Keratinocyte (primary cell): ENCODE data around the gene MAB21L1. TPM values are rescaled to one million over a fixed set of nuclear protein-coding genes. Genes with fewer than 3 reads are reported as not detected.

Source experiments
- DNase-seq: peaks from one replicate; pipeline ENCODE4 v3.0.0-alpha.2; 2011; ENCODE audit warnings: low read depth, missing footprints, low spot score
- FAIRE-seq: peaks from 2 replicates; lab custom pipeline; 2011; peaks lifted over from hg19 to GRCh38; lab: Jason Lieb, UNC
- H2AFZ ChIP-seq: 2 replicates; pipeline ENCODE4 v1.6.0; 2012; ENCODE audit warnings: low read length, control low read depth, inconsistent platforms; ENCODE audit not compliant: control insufficient read depth
- H3K27ac ChIP-seq: 2 replicates; pipeline ENCODE4 v1.5.1; 2011; ENCODE audit warnings: low read length; ENCODE audit not compliant: control insufficient read depth, insufficient read depth
- H3K27me3 ChIP-seq: 3 replicates; pipeline ENCODE4 v1.6.0; 2011; ENCODE audit warnings: low read length; ENCODE audit not compliant: control insufficient read depth, insufficient read depth; ENCODE audit errors: extremely low read depth
- H3K36me3 ChIP-seq, 2 experiments: 2 replicates in 1 of 2; 3 replicates in 1 of 2; pipeline ENCODE4 v1.5.1; 2011; ENCODE audit warnings: low read length in 2 of 2, mild to moderate bottlenecking in 1 of 2; ENCODE audit not compliant: control insufficient read depth in 2 of 2, insufficient read depth in 2 of 2; ENCODE audit errors: extremely low read depth in 1 of 2
- H3K4me1 ChIP-seq: 3 replicates; pipeline ENCODE4 v1.5.1; 2011; ENCODE audit warnings: low read length; ENCODE audit not compliant: control insufficient read depth, insufficient read depth; ENCODE audit errors: extremely low read depth
- H3K4me2 ChIP-seq: 3 replicates; pipeline ENCODE4 v1.6.0; 2011; ENCODE audit warnings: low read depth, low read length; ENCODE audit not compliant: control insufficient read depth, insufficient read depth; ENCODE audit errors: extremely low read depth
- H3K4me3 ChIP-seq, 3 experiments: fragments of 200-600 bp in 1 of 3; sonication (generic) in 1 of 3; 2 replicates in 2 of 3; 3 replicates in 1 of 3; pipeline ENCODE4 v1.5.1; 2011 to 2016; ENCODE audit warnings: low read length in 3 of 3, mild to moderate bottlenecking in 3 of 3, control low read depth in 2 of 3, inconsistent platforms in 1 of 3, low read depth in 1 of 3, mixed read lengths in 1 of 3, mixed run types in 1 of 3, moderate library complexity in 1 of 3; ENCODE audit not compliant: control insufficient read depth in 2 of 3, insufficient read depth in 2 of 3; ENCODE audit errors: extremely low read depth in 1 of 3
- H3K79me2 ChIP-seq: 2 replicates; pipeline ENCODE4 v1.6.0; 2012; ENCODE audit warnings: low read length; ENCODE audit not compliant: control insufficient read depth, insufficient read depth
- H3K9ac ChIP-seq: 3 replicates; pipeline ENCODE4 v1.6.0; 2011; ENCODE audit warnings: low read length; ENCODE audit not compliant: control insufficient read depth, insufficient read depth; ENCODE audit errors: extremely low read depth
- H3K9me1 ChIP-seq: 3 replicates; pipeline ENCODE4 v1.6.0; 2011; ENCODE audit warnings: low read length; ENCODE audit not compliant: control insufficient read depth, insufficient read depth; ENCODE audit errors: extremely low read depth
- H3K9me3 ChIP-seq: 2 replicates; pipeline ENCODE4 v1.5.1; 2012; ENCODE audit warnings: low read depth, low read length; ENCODE audit not compliant: control insufficient read depth
- H4K20me1 ChIP-seq: 3 replicates; pipeline ENCODE4 v1.6.0; 2011; ENCODE audit warnings: low read length; ENCODE audit not compliant: control insufficient read depth, insufficient read depth; ENCODE audit errors: extremely low read depth
- EZH2 ChIP-seq: IDR thresholded peaks from one replicate; pipeline ENCODE4 v1.6.1; 2012; ENCODE audit warnings: inconsistent platforms, mild to moderate bottlenecking, low read length, moderate library complexity
- dilution Hi-C: fragments of 300-500 bp; cut with MboI; formaldehyde crosslinking; loops from one replicate; pipeline ENCODE4 v1.7.0; 2020; ENCODE audit warnings: low sequenced_read_pairs; ENCODE audit not compliant: extremely low pct_ligation_motif_present
- polyA plus RNA-seq, 5 experiments: library from polyadenylated mRNA; depleted of rRNA in 3 of 5; stranded (reverse) in 3 of 5; stranded (forward) in 1 of 5; unstranded in 1 of 5; fragments of >200 nt; gene quantifications; 1 replicate in 1 of 5; 2 replicates in 3 of 5; 3 replicates in 1 of 5; pipeline versions ENCODE4 v1.2.1 to v1.2.3, GENCODE V29; 2011 to 2012; ENCODE audit warnings: missing spikeins in 2 of 5, low read depth in 1 of 5, low replicate concordance in 1 of 5
- TF ChIP-seq, protein P1 (sequence below), 3 experiments: IDR thresholded peaks in 1 of 3; conservative IDR thresholded peaks in 1 of 3; optimal IDR thresholded peaks in 1 of 3; 2 replicates in 2 of 3; 3 replicates in 1 of 3; pipeline versions ENCODE3 to v1.5.1; 2011; ENCODE audit warnings: low read length in 3 of 3, mild to moderate bottlenecking in 3 of 3, moderate library complexity in 2 of 3, control low read depth in 1 of 3, inconsistent platforms in 1 of 3; ENCODE audit not compliant: insufficient read depth in 2 of 3; ENCODE audit errors: extremely low read depth in 1 of 3

The MAB21L1 gene
- polyA plus RNA-seq, 1 donor (not counting 4 experiments of a cell fraction or from before 2014, with no cell fraction given): not detected

DNA sequence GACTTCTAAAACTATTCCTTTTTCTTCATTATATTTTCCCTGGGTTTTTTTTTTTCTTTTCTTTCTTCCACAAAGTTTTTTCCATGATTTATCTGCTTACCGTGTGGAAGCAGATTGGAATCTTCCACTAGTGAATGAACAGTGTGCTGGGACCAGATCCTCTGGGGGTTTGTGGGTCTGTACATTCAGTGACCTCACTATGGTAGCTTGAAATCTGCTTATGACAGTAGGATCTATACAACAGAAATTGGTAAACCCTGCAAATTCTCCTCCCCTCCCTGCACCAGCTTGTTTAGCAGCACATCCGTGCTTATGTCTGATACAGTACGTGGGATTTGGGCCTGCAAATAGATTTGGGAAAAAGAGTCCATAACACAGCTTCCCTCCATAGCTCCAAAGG, 26.0 kb upstream of the MAB21L1 start:
- dilution Hi-C loops: no loop called here
- H3K4me3 ChIP-seq: no peak overlapping the region
- no peaks in the 10 kb centered on the region for H3K79me2 ChIP-seq
- H4K20me1 ChIP-seq: no peaks in the 10 kb centered on the region
- no peak for DNase-seq
- no peak overlapping the region for H3K4me2 ChIP-seq
- no peak overlapping the region for H3K9ac ChIP-seq
- no peak for TF ChIP-seq EZH2
- TF ChIP-seq, protein P1, sequence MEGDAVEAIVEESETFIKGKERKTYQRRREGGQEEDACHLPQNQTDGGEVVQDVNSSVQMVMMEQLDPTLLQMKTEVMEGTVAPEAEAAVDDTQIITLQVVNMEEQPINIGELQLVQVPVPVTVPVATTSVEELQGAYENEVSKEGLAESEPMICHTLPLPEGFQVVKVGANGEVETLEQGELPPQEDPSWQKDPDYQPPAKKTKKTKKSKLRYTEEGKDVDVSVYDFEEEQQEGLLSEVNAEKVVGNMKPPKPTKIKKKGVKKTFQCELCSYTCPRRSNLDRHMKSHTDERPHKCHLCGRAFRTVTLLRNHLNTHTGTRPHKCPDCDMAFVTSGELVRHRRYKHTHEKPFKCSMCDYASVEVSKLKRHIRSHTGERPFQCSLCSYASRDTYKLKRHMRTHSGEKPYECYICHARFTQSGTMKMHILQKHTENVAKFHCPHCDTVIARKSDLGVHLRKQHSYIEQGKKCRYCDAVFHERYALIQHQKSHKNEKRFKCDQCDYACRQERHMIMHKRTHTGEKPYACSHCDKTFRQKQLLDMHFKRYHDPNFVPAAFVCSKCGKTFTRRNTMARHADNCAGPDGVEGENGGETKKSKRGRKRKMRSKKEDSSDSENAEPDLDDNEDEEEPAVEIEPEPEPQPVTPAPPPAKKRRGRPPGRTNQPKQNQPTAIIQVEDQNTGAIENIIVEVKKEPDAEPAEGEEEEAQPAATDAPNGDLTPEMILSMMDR (optimal IDR thresholded peaks at IDR 0.05 in 1 of 3, IDR thresholded peaks at IDR 0.05 in 1 of 3, conservative IDR thresholded peaks at IDR 0.05 in 1 of 3; ENCODE audit: extremely low read depth in 1 of 3, insufficient read depth in 2 of 3, low read length in 3 of 3): no peak
- no peak overlapping the region for H2AFZ ChIP-seq
- no peak overlapping the region for H3K27ac ChIP-seq
- H3K9me3 ChIP-seq: no peaks in the 10 kb centered on the region
- H3K4me1 ChIP-seq: no peaks in the 10 kb centered on the region
- no peaks in the 10 kb centered on the region for H3K9me1 ChIP-seq
- FAIRE-seq: no peak
- no peaks in the 10 kb centered on the region for H3K27me3 ChIP-seq
- H3K36me3 ChIP-seq: no peaks in the 10 kb centered on the region

DNA sequence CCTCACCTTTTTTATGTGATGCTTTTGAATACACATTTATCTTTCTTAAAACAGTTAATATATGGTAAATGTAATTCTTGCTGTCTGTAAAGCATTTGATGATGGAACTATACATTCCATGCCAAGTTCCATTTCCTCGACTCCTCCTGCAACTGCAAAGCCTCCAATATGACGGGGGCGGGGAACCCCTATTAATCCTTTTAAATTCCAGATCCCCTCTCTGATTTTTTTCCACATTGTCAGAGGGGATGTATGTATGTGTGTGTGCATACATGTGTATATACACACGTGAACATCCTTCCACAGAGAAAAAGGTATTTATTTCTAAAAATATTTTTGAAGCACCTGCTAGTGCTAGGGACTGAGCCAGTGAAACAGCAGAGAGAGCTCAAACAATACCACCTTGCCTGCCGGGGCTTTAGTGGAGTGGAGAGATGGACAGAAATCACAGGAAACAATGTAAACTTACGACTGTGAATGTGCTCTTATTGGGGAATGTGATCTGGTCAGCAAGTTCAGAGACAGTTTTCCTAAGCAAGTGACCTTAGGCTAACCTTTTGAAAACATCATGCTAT, 25.3 kb upstream of the MAB21L1 start:
- Histone ChIP-seq H3K4me1 (no peaks in the 10 kb centered on the region), H3K4me3 (no peak overlapping the region), H3K27ac (no peak overlapping the region), H4K20me1 (no peaks in the 10 kb centered on the region), H2AFZ (no peak overlapping the region), H3K27me3 (no peaks in the 10 kb centered on the region), H3K79me2 (no peaks in the 10 kb centered on the region), H3K4me2 (no peak overlapping the region), H3K9me1 (no peaks in the 10 kb centered on the region), H3K36me3 (no peaks in the 10 kb centered on the region), H3K9me3 (no peaks in the 10 kb centered on the region), H3K9ac (no peak overlapping the region)
- DNase-seq (no peak), FAIRE-seq (no peak)
- dilution Hi-C loops: no loop called here
- no peak for TF ChIP-seq EZH2
- TF ChIP-seq, protein P1 (optimal IDR thresholded peaks at IDR 0.05 in 1 of 3, IDR thresholded peaks at IDR 0.05 in 1 of 3, conservative IDR thresholded peaks at IDR 0.05 in 1 of 3; ENCODE audit: extremely low read depth in 1 of 3, insufficient read depth in 2 of 3, low read length in 3 of 3): no peak
